GM10847 (cell line): Measurements from ENCODE around the gene TYMS.

Experiments
- POLR2A ChIP-seq: IDR thresholded peaks from 2 replicates; pipeline ENCODE4 v1.6.1; 2011; ENCODE audit not compliant: insufficient read length; ENCODE audit errors: extremely low read depth

The TYMS gene

DNA sequence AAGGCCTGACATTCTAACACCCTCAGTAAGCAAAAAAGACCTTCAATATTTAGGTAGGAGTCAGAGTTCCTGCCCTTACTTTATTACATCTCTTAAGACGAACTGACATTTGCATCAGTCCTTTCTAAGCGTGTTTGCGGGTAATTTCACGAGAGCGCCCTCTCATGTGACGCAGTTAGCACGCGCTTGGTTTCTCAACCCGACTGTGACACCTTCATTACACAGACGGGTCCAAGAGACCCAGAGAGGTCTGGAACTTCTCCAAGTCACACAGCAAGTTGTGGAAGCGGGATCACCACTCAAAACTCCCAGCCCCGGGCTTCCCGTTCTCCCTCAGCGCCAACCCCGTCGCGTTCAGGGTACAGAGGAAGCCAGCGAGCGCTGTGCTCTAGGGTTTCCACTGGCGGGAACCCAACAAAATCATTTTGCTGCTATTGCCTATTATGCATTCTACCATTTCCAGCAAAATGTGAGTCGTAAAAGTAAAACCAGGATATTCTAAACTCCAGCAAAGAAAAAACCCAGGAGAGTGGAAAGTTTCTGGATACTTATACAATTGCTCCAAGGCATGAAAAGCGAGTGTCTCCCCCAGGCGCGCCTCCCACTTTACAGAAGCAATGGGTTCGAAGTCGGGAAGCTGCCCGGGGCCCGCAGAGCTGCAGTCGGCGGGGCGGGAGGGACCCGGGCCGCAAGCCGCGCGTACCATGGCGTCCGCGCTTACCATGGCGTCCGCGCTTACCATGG is 54.4 kb downstream of the TYMS start:
- peak; percentile 22 for TF ChIP-seq POLR2A

DNA sequence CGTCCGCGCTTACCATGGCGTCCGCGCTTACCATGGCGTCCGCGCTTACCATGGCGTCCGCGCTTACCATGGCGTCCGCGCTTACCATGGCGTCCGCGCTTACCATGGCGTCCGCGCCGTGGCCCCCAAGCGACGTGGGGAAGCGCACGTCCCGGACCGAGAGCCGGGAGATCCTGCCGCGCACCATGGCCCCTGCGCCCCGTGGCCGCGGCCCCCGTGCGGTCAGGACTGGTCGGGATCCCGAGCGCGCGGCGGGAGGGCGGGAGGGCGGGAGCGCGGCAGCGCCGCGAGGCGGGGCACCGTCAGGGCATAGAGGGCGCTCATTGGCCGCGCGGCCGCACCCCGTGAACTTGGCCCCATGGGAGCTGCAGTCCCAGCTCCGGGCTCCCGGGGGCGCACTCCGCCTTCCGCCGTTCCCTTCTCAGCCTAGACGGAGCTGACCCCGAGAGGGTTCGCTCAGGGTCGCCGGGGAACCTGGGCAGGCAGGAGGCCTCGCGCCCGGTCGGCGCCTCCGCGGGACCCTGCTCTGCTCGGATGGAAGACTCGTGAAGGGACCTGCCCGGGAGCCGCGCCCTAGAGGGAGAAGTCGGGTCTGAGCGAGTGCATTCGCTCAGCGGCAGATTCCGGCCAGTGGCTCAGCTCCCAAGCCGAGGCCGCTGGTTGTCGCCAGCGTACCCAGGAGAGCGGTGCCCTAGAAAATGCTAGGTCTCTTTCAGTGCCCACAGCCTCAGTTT is 55.1 kb downstream of the TYMS start, which contains the start of gene ENOSF1:
Gene ENOSF1, minus strand, starts transcription at position 230 of the 734 bp plus-strand sequence. Its CDS starts 43 bp downstream, at position 187.
- TF ChIP-seq POLR2A: peak; percentile 22

DNA sequence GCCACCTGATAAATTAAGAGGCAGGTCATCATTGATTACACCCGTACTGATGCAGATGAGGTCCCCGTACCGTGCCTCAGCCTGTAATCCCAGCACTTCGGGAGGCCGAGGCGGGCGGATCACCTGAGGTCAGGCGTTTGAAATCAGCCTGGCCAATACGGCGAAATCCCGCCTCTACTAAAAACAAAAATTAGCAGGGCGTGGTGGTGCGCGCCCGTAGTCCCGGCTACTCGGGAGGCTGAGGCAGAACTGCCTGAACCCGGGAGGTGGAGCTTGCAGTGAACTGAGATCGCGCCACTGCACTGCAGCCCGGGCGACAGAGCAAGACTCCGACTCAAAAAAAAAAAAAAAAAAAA is 55.7 kb downstream of the TYMS start:
- no peak for TF ChIP-seq POLR2A

DNA sequence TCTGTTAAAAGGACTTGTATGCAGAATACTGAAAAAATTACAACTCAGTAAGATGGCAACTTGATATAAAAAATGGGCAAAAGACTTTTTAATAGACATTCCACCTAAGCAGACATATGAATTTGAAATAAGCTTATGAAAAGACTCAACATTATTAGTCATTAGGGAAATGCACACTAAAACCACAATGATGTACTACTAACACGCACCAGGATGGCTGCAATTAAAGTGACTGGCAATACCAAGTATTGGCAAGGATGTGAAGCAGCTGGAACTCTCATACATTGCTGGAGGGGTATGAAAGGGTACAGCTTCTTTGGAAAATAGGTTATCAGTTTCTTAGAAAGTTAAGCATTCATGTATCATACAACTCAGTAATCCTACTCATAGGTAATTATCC is 58.2 kb downstream of the TYMS start:
- TF ChIP-seq POLR2A: no peak

DNA sequence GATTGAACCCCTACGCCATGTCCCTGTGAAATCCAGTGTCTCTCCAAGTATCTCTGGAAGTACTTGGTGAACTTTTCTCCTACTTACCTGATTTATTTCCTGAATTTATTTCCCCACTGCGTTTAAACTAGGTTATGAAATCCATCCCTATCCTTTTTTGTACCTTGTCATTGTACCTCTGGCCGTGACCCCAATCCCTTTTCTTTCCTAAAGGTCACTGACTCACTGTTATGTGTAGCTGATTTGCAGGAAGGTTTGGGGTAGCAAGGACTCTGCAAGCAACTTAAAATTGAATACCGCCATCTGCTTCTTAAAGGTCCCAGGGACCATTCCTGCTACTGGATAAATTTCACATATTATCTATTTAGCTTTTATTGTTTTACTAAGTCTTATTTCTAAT is 59.5 kb downstream of the TYMS start:
- TF ChIP-seq POLR2A: no peak
